Left renal pelvis (tissue), 4 donors: ENCODE results near the gene BIRC3. TPM values are rescaled to one million over a fixed set of nuclear protein-coding genes. Genes with fewer than 3 reads are reported as not detected.

Source experiments
- DNase-seq, 4 donors: peaks; one replicate each; pipeline ENCODE4 v3.0.0-alpha.2; 2013; ENCODE audit warnings: low read depth in 4 of 4, low spot score in 3 of 4
- polyA plus RNA-seq, 4 donors: library from polyadenylated mRNA; unstranded; fragments of 120-200 nt; gene quantifications; one replicate each; pipeline ENCODE4 v1.2.1, GENCODE V29; 2013; ENCODE audit not compliant: insufficient read length in 4 of 4

Gene BIRC3
- 1 to 10 TPM; 1.1 to 1.7 (median 1.4) TPM for polyA plus RNA-seq

- DNase-seq = peak; percentile 31 to 56 (median 39)
These were observed at the start of gene BIRC3 for GRCh38 chr11:102317099-102317767. Gene BIRC3 (plus strand): TSS chr11:102317484. CDS start chr11:102324510, 7,026 bp downstream.

- no peak for DNase-seq
These were observed 49.7 kb upstream of the BIRC3 start for GRCh38 chr11:102267609-102268008.

- DNase-seq = peak; percentile 61 to 76 (median 71)
These were observed 49.0 kb upstream of the BIRC3 start for GRCh38 chr11:102268083-102268984.

GRCh38 chr11:102268985-102269470, 48.3 kb upstream of the BIRC3 start:
- no peak for DNase-seq

- no peak for DNase-seq
These were observed 47.4 kb upstream of the BIRC3 start for GRCh38 chr11:102269927-102270326.

GRCh38 chr11:102272047-102272824, 45.0 kb upstream of the BIRC3 start:
- no peak for DNase-seq

- DNase-seq = no peak
These were observed 42.7 kb upstream of the BIRC3 start for GRCh38 chr11:102274628-102275027.

- DNase-seq = no peak
These were observed 40.9 kb upstream of the BIRC3 start for GRCh38 chr11:102276362-102276761.

GRCh38 chr11:102276783-102277182, 40.5 kb upstream of the BIRC3 start:
- DNase-seq = no peak

GRCh38 chr11:102279641-102280170, 37.6 kb upstream of the BIRC3 start:
- no peak for DNase-seq

- DNase-seq = no peak
These were observed 36.9 kb upstream of the BIRC3 start for GRCh38 chr11:102280245-102280833.

GRCh38 chr11:102283116-102283485, 34.2 kb upstream of the BIRC3 start:
- no peak for DNase-seq

GRCh38 chr11:102284008-102284407, 33.3 kb upstream of the BIRC3 start:
- no peak for DNase-seq

- DNase-seq = no peak
These were observed 31.0 kb upstream of the BIRC3 start for GRCh38 chr11:102286292-102286691.

- no peak for DNase-seq
These were observed 29.1 kb upstream of the BIRC3 start for GRCh38 chr11:102287964-102288724.

- DNase-seq = no peak
These were observed 28.6 kb upstream of the BIRC3 start for GRCh38 chr11:102288725-102289083.

- DNase-seq = no peak
These were observed 27.7 kb upstream of the BIRC3 start for GRCh38 chr11:102289592-102289991.

- no peak for DNase-seq
These were observed 25.5 kb upstream of the BIRC3 start for GRCh38 chr11:102291831-102292230.

- DNase-seq = no peak
These were observed 24.4 kb upstream of the BIRC3 start for GRCh38 chr11:102292933-102293332.
